Endothelial cell (in vitro differentiated cells): ENCODE data around the gene RAB28. TPM values are rescaled to one million over a fixed set of nuclear protein-coding genes. Genes with fewer than 3 reads are reported as not detected.

Experiments
- DNase-seq: peaks from one replicate; pipeline ENCODE4 v3.0.0; 2021; ENCODE audit warnings: low spot score
- H3K27ac Mint-ChIP-seq: one replicate; pipeline ENCODE4 v1.8.0; 2021; ENCODE audit warnings: mixed read lengths, inconsistent platforms; ENCODE audit not compliant: unreplicated experiment
- H3K27me3 Mint-ChIP-seq: one replicate; pipeline ENCODE4 v1.8.0; 2021; ENCODE audit warnings: mild to moderate bottlenecking, moderate library complexity, mixed read lengths, inconsistent platforms; ENCODE audit not compliant: unreplicated experiment
- H3K36me3 Mint-ChIP-seq: one replicate; pipeline ENCODE4 v1.8.0; 2021; ENCODE audit warnings: mild to moderate bottlenecking, low read depth, mixed read lengths, inconsistent platforms; ENCODE audit not compliant: unreplicated experiment
- H3K4me1 Mint-ChIP-seq: one replicate; pipeline ENCODE4 v1.8.0; 2021; ENCODE audit warnings: mild to moderate bottlenecking, mixed read lengths, inconsistent platforms; ENCODE audit not compliant: unreplicated experiment
- H3K4me3 Mint-ChIP-seq: one replicate; pipeline ENCODE4 v1.8.0; 2021; ENCODE audit warnings: mild to moderate bottlenecking, mixed read lengths, inconsistent platforms; ENCODE audit not compliant: unreplicated experiment
- H3K9me3 Mint-ChIP-seq: one replicate; pipeline ENCODE4 v1.8.0; 2021; ENCODE audit warnings: mixed read lengths, inconsistent platforms; ENCODE audit not compliant: unreplicated experiment
- total RNA-seq: library from RNA; stranded (reverse); fragmentation: NEBNext Ultra II Directional; extraction: Animal tissue kit (Norgen Biotek cat#: 25700); gene quantifications from one replicate; pipeline ENCODE4 v1.2.1, GENCODE V29; 2021; ENCODE audit not compliant: unreplicated experiment
- TF ChIP-seq, protein P1 (sequence below): fragments of 200-600 bp; sonication (generic); IDR thresholded peaks from one replicate; pipeline ENCODE4 v1.5.0; 2021; ENCODE audit warnings: antibody characterized with exemption; ENCODE audit not compliant: unreplicated experiment

Gene RAB28
- total RNA-seq, 1 donor from 2014 or later = 17.5 TPM

DNA sequence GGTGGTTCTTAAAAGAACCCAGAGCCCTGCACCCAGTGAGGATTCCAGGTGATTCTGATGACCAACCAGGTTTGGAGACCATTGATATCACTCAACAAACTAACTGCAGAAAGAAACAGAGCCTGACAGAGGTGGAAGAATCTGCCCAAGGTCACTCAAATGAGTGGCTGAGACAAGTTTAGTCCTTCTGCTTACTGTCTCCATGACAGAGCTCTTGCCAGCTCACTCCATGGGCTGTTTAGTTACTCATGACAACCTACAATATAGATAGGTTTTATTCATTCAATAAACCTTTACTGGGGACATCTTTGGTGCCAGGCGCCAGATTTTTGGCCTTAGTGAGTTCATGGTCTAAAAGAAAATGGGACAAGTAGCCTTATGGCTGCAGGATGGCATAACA, 124.3 kb downstream of the RAB28 start:
- Mint-ChIP-seq H3K27ac (no peak overlapping the region), H3K36me3 (no peaks in the 10 kb centered on the region), H3K4me1 (no peaks in the 10 kb centered on the region), H3K4me3 (no peak overlapping the region), H3K27me3 (peaks cover 6% of the 10 kb centered on the region), H3K9me3 (no peaks in the 10 kb centered on the region)
- TF ChIP-seq, protein P1, sequence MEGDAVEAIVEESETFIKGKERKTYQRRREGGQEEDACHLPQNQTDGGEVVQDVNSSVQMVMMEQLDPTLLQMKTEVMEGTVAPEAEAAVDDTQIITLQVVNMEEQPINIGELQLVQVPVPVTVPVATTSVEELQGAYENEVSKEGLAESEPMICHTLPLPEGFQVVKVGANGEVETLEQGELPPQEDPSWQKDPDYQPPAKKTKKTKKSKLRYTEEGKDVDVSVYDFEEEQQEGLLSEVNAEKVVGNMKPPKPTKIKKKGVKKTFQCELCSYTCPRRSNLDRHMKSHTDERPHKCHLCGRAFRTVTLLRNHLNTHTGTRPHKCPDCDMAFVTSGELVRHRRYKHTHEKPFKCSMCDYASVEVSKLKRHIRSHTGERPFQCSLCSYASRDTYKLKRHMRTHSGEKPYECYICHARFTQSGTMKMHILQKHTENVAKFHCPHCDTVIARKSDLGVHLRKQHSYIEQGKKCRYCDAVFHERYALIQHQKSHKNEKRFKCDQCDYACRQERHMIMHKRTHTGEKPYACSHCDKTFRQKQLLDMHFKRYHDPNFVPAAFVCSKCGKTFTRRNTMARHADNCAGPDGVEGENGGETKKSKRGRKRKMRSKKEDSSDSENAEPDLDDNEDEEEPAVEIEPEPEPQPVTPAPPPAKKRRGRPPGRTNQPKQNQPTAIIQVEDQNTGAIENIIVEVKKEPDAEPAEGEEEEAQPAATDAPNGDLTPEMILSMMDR = no peak
- DNase-seq = no peak

DNA sequence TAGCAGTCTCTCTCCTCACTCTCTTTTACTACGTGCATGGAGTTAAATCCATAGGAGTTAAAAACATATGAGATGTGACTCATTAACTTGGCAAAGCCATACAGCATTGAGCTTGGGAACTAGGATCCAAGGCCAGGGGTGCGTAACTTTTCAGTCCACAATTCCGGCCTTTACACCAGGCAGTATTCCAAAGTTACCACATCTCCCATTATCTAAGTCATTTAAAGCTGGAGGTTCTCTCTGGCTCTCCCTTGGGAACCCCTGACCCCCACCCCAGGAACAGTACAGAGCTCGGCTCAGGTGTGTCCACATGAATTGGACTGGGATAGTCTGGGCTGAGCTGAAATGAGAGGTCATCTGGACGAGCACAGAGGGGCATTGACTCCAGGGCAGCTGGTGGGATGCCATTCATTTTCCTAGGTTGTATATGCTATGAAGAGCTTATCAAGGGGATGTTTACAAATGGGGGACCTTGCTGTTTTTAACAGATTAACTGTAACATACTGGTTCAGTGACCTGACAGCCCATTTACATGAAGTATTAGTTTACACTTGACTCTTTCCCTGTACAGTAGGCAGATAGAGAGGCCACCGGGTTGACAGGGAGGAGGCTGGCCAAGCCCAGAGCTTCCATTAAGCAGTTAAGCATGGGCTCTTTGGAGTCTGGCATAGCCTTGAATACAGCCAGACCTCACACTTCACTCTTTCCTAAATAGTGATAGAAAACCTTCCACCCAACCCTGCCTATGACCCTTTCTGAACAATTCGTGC, 128.8 kb downstream of the RAB28 start:
- Mint-ChIP-seq H3K36me3 (peaks cover 9% of the 10 kb centered on the region), H3K27me3 (peaks cover 1% of the 10 kb centered on the region), H3K4me1 (no peaks in the 10 kb centered on the region), H3K9me3 (no peaks in the 10 kb centered on the region), H3K27ac (no peak overlapping the region), H3K4me3 (no peak overlapping the region)
- TF ChIP-seq, protein P1 = no peak
- DNase-seq = no peak

GRCh38 chr4:13349096-13349495, 135.0 kb downstream of the RAB28 start:
- H3K4me3 Mint-ChIP-seq = no peak overlapping the region
- no peaks in the 10 kb centered on the region for H3K9me3 Mint-ChIP-seq
- H3K4me1 Mint-ChIP-seq = peaks cover 3% of the 10 kb centered on the region

DNA sequence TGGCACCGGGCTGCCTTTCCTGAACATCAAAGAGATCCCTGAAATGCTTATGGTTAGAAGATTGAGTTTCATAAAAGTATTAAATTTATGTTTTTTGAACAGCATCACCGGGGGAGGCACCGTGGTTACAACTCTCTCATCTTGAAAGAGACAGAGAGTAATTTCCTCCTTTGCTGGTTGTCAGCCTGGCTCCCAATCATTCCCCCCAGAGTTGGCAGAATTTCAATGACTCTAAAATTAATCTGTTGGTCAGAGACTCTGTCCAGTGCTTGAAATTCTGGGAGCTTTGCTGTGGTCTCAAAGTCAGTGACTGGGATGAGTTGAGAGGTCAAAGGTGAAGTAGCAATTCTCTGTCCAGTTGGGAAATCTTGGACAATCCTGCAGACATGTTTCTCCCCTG, 135.9 kb downstream of the RAB28 start:
- Mint-ChIP-seq H3K9me3 (no peaks in the 10 kb centered on the region), H3K27me3 (no peaks in the 10 kb centered on the region), H3K27ac (no peak overlapping the region), H3K36me3 (peaks cover 7% of the 10 kb centered on the region), H3K4me3 (no peak overlapping the region), H3K4me1 (peaks cover 3% of the 10 kb centered on the region)
- TF ChIP-seq, protein P1 = no peak
- DNase-seq = no peak

More at GRCh38 chr4:13349096-13349495, 135.0 kb downstream of the RAB28 start:
- no peak for DNase-seq
- Mint-ChIP-seq H3K36me3 (peaks cover 9% of the 10 kb centered on the region), H3K27me3 (no peaks in the 10 kb centered on the region), H3K27ac (no peak overlapping the region)
- TF ChIP-seq, protein P1 = no peak

DNA sequence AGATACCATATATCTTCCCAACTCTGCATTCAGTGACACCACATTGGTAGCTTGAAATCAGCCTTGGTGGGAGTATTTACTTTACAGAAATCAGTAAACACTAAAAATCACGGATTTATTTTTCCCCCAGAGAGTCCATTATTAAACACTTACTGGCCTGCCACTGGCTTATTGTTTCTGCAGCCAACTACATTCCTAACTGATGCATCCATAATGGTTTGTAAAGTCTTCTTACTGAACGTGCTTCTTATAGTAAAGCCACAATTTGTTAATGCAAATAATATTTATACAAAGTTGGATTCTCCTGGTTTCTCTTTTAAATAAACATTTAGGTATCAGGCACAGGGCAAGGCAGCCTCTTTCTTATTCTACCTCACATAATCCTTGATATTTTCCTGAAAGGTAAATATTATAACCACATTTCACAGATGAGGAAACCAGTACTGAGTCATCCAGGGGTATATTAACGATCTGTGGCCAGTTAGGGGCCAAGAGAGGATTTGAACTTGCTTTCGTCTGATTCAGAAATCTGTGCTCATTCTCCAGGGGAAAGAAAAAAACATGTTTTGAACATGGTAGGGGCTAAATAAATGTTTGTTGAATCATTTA, 136.5 kb downstream of the RAB28 start:
- TF ChIP-seq, protein P1 = no peak
- no peaks in the 10 kb centered on the region for H3K27me3 Mint-ChIP-seq
- H3K4me3 Mint-ChIP-seq = no peak overlapping the region
- H3K4me1 Mint-ChIP-seq = peaks cover 3% of the 10 kb centered on the region
- H3K9me3 Mint-ChIP-seq = no peaks in the 10 kb centered on the region
- peaks cover under 1% of the 10 kb centered on the region for H3K36me3 Mint-ChIP-seq
- DNase-seq = no peak
- H3K27ac Mint-ChIP-seq = no peak overlapping the region
